Measurements from ENCODE around the gene SCGB2B2.

GRCh38 chr19:34651747-34652146 is 25.2 kb downstream of the SCGB2B2 start:
- TF ChIP-seq, protein P1, sequence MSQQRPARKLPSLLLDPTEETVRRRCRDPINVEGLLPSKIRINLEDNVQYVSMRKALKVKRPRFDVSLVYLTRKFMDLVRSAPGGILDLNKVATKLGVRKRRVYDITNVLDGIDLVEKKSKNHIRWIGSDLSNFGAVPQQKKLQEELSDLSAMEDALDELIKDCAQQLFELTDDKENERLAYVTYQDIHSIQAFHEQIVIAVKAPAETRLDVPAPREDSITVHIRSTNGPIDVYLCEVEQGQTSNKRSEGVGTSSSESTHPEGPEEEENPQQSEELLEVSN (IDR thresholded peaks at IDR 0.05; ENCODE audit: borderline replicate concordance, low read depth): no peak
- no peak for TF ChIP-seq MAFK (IDR thresholded peaks at IDR 0.05; ENCODE audit: partially characterized antibody)
- TF ChIP-seq, protein P2, sequence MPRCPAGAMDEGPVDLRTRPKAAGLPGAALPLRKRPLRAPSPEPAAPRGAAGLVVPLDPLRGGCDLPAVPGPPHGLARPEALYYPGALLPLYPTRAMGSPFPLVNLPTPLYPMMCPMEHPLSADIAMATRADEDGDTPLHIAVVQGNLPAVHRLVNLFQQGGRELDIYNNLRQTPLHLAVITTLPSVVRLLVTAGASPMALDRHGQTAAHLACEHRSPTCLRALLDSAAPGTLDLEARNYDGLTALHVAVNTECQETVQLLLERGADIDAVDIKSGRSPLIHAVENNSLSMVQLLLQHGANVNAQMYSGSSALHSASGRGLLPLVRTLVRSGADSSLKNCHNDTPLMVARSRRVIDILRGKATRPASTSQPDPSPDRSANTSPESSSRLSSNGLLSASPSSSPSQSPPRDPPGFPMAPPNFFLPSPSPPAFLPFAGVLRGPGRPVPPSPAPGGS (IDR thresholded peaks at IDR 0.05): no peak
- TF ChIP-seq MAX (IDR thresholded peaks at IDR 0.05): no peak
